Astrocyte (in vitro differentiated cells and primary cell): Measurements from ENCODE around the gene GPR156. TPM values are rescaled to one million over a fixed set of nuclear protein-coding genes. Genes with fewer than 3 reads are reported as not detected.

Source experiments
- DNase-seq: peaks from one replicate; pipeline ENCODE4 v3.0.0-alpha.2; 2010; ENCODE audit warnings: low read depth
- FAIRE-seq: peaks from 2 replicates; lab custom pipeline; 2011; peaks lifted over from hg19 to GRCh38; lab: Jason Lieb, UNC
- H2AFZ ChIP-seq: 2 replicates; pipeline ENCODE4 v1.6.0; 2012; ENCODE audit warnings: low read depth, low read length, inconsistent platforms
- H3K27ac ChIP-seq: 2 replicates; pipeline ENCODE4 v1.5.1; 2011; ENCODE audit warnings: low read depth, low read length, inconsistent platforms
- H3K27me3 ChIP-seq: 2 replicates; pipeline ENCODE4 v1.6.0; 2011; ENCODE audit warnings: low read length, inconsistent platforms; ENCODE audit not compliant: insufficient read depth
- H3K36me3 ChIP-seq: 2 replicates; pipeline ENCODE4 v1.5.1; 2011; ENCODE audit warnings: low read length, inconsistent platforms; ENCODE audit not compliant: insufficient read depth
- H3K4me1 ChIP-seq: 2 replicates; pipeline ENCODE4 v1.5.1; 2011; ENCODE audit warnings: low read length, inconsistent platforms; ENCODE audit not compliant: insufficient read depth
- H3K4me2 ChIP-seq: 2 replicates; pipeline ENCODE4 v1.6.0; 2012; ENCODE audit warnings: low read length, inconsistent platforms
- H3K4me3 ChIP-seq: 2 replicates; pipeline ENCODE4 v1.5.1; 2011; ENCODE audit warnings: low read depth, mild to moderate bottlenecking, low read length, inconsistent platforms; ENCODE audit not compliant: insufficient read depth
- H3K79me2 ChIP-seq: 2 replicates; pipeline ENCODE4 v1.6.0; 2012; ENCODE audit warnings: mild to moderate bottlenecking, low read length, inconsistent platforms; ENCODE audit not compliant: insufficient read depth
- H3K9ac ChIP-seq: 2 replicates; pipeline ENCODE4 v1.6.0; 2012; ENCODE audit warnings: mild to moderate bottlenecking, low read length, inconsistent platforms
- H3K9me3 ChIP-seq: 2 replicates; pipeline ENCODE4 v1.5.1; 2012; ENCODE audit warnings: low read depth, mild to moderate bottlenecking, low read length, inconsistent platforms; ENCODE audit not compliant: insufficient read depth
- H4K20me1 ChIP-seq: 2 replicates; pipeline ENCODE4 v1.6.0; 2012; ENCODE audit warnings: low read length, inconsistent platforms; ENCODE audit not compliant: insufficient read depth
- H3K27ac Mint-ChIP-seq: one replicate; pipeline ENCODE4 v1.8.0; 2021; ENCODE audit warnings: mild to moderate bottlenecking, mixed read lengths; ENCODE audit not compliant: unreplicated experiment
- H3K27me3 Mint-ChIP-seq: one replicate; pipeline ENCODE4 v1.8.0; 2021; ENCODE audit warnings: low read depth, mixed read lengths; ENCODE audit not compliant: unreplicated experiment
- H3K36me3 Mint-ChIP-seq: one replicate; pipeline ENCODE4 v1.8.0; 2021; ENCODE audit warnings: low read depth, mixed read lengths; ENCODE audit not compliant: unreplicated experiment
- H3K4me1 Mint-ChIP-seq: one replicate; pipeline ENCODE4 v1.8.0; 2021; ENCODE audit warnings: low read depth, mixed read lengths; ENCODE audit not compliant: unreplicated experiment
- H3K4me3 Mint-ChIP-seq: one replicate; pipeline ENCODE4 v1.8.0; 2021; ENCODE audit warnings: mild to moderate bottlenecking, moderate library complexity, mixed read lengths; ENCODE audit not compliant: unreplicated experiment
- H3K9me3 Mint-ChIP-seq: one replicate; pipeline ENCODE4 v1.8.0; 2021; ENCODE audit warnings: mild to moderate bottlenecking, mixed read lengths; ENCODE audit not compliant: unreplicated experiment
- EZH2 ChIP-seq: IDR thresholded peaks from 2 replicates; pipeline ENCODE4 v1.6.1; 2012; ENCODE audit warnings: mild to moderate bottlenecking, low read length, inconsistent platforms; ENCODE audit not compliant: insufficient read depth
- total RNA-seq: library from RNA; stranded (reverse); gene quantifications from 2 replicates; pipeline ENCODE4 v1.2.1, GENCODE V29; 2021
- TF ChIP-seq, protein P1 (sequence below): IDR thresholded peaks from 2 replicates; pipeline ENCODE4 v1.5.1; 2011; ENCODE audit warnings: low read depth, mild to moderate bottlenecking, inconsistent platforms, low read length, moderate library complexity; ENCODE audit not compliant: insufficient read depth

GPR156 gene
- total RNA-seq, 1 donor from 2014 or later = 0.39 TPM

DNA sequence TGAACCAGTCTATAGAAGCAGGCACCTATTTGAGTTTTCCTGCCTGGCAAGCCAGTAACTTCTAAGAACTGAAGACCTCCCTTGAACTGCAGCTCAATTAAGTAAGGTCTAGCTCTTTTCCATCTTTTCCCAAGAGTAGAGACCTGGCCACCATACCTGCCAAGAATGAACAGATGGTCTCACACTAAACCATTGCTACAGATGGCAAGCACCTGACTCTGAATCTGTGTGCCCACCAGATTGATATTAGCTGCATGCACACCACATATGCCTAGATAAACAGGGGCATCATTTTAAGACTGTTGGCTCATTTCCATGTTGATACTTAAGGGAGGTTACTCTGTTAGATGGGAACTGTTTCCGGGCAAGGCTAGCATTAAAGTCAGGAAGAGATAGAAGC lies 156.0 kb downstream of the GPR156 start:
- no peak overlapping the region for H3K27ac Mint-ChIP-seq
- FAIRE-seq = no peak

DNA sequence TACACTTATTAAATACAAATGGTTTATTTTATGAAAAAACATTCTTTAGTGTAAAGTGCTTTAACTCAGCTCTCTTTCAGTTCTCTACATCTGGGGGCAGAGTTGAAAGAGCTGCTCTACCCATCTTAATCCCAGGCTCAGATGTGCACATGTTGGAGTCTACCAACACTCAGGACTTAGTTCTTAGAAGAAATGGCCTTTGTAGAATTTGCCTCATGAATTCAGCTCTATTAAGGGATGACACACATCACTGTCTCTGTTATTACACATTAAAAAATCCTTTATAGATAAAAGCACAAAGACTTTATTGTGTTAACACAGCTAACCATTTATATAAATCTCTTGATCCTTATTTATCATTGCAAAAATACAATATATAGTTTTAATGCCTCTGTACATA lies 159.0 kb downstream of the GPR156 start:
- Histone ChIP-seq H3K27me3 (no peaks in the 10 kb centered on the region), H3K9me3 (no peaks in the 10 kb centered on the region), H2AFZ (no peak overlapping the region), H3K27ac (no peak overlapping the region), H4K20me1 (no peaks in the 10 kb centered on the region), H3K4me3 (no peak overlapping the region), H3K4me1 (no peaks in the 10 kb centered on the region), H3K9ac (no peak overlapping the region), H3K4me2 (no peak overlapping the region), H3K36me3 (no peaks in the 10 kb centered on the region), H3K79me2 (no peaks in the 10 kb centered on the region)
- H3K36me3 Mint-ChIP-seq = no peaks in the 10 kb centered on the region
- DNase-seq (no peak), FAIRE-seq (no peak)
- TF ChIP-seq, protein P1, sequence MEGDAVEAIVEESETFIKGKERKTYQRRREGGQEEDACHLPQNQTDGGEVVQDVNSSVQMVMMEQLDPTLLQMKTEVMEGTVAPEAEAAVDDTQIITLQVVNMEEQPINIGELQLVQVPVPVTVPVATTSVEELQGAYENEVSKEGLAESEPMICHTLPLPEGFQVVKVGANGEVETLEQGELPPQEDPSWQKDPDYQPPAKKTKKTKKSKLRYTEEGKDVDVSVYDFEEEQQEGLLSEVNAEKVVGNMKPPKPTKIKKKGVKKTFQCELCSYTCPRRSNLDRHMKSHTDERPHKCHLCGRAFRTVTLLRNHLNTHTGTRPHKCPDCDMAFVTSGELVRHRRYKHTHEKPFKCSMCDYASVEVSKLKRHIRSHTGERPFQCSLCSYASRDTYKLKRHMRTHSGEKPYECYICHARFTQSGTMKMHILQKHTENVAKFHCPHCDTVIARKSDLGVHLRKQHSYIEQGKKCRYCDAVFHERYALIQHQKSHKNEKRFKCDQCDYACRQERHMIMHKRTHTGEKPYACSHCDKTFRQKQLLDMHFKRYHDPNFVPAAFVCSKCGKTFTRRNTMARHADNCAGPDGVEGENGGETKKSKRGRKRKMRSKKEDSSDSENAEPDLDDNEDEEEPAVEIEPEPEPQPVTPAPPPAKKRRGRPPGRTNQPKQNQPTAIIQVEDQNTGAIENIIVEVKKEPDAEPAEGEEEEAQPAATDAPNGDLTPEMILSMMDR = no peak
- TF ChIP-seq EZH2 = no peak
- no peaks in the 10 kb centered on the region for H3K9me3 Mint-ChIP-seq
- no peak overlapping the region for H3K4me3 Mint-ChIP-seq
- no peaks in the 10 kb centered on the region for H3K4me1 Mint-ChIP-seq
- H3K27ac Mint-ChIP-seq = no peak overlapping the region
- H3K27me3 Mint-ChIP-seq = no peaks in the 10 kb centered on the region

More for the DNA sequence above, 156.0 kb downstream of the GPR156 start:
- no peaks in the 10 kb centered on the region for H3K9me3 ChIP-seq
- H3K36me3 ChIP-seq = no peaks in the 10 kb centered on the region
- no peak for DNase-seq
- no peaks in the 10 kb centered on the region for H4K20me1 ChIP-seq
- no peak overlapping the region for H3K9ac ChIP-seq
- Mint-ChIP-seq H3K4me3 (no peak overlapping the region), H3K36me3 (no peaks in the 10 kb centered on the region), H3K27me3 (no peaks in the 10 kb centered on the region), H3K9me3 (no peaks in the 10 kb centered on the region), H3K4me1 (no peaks in the 10 kb centered on the region)
- no peaks in the 10 kb centered on the region for H3K4me1 ChIP-seq
- H3K4me2 ChIP-seq = no peak overlapping the region
- no peaks in the 10 kb centered on the region for H3K27me3 ChIP-seq
- TF ChIP-seq, protein P1 = no peak
- TF ChIP-seq EZH2 = no peak
- H3K79me2 ChIP-seq = no peaks in the 10 kb centered on the region
- no peak overlapping the region for H3K4me3 ChIP-seq
- no peak overlapping the region for H3K27ac ChIP-seq
- H2AFZ ChIP-seq = no peak overlapping the region

DNA sequence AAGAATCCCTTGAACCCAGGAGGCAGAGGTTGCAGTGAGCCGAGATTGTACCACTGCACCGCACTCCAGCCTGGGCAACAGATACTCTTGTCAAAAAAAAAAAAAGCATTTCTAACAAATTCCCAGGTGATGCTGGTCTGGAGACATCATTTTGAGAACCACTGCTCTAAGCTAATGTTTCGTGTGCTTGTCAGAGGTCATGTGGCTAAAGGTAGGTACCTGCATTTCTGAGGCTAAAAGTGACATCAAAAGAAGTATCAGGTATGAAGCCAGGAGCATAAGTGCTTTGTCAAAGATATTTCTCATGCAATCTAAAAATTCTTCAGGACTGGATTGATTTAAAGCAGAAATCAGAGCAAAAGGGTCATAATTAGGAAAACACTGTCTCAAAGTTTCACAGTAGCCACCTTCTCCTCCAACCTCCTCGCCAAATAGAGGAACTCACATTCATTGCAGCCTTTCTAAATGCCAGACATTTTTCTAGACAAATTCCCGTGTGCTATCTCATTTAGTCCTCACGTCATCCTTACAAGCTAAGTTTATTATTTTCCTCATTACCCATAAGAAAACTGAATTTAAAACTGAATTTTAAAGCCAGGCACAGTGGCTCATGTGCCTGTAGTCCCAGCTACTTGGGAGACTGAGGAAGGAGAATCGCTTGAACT lies 165.0 kb downstream of the GPR156 start:
- Mint-ChIP-seq H3K4me3 (no peak overlapping the region), H3K9me3 (peaks cover 5% of the 10 kb centered on the region), H3K4me1 (peaks cover 6% of the 10 kb centered on the region), H3K27me3 (no peaks in the 10 kb centered on the region), H3K36me3 (no peaks in the 10 kb centered on the region), H3K27ac (no peak overlapping the region)
- Histone ChIP-seq H3K9me3 (no peaks in the 10 kb centered on the region), H4K20me1 (no peaks in the 10 kb centered on the region), H3K4me1 (no peaks in the 10 kb centered on the region), H3K36me3 (no peaks in the 10 kb centered on the region), H3K27me3 (no peaks in the 10 kb centered on the region), H3K4me3 (no peak overlapping the region), H2AFZ (no peak overlapping the region), H3K27ac (no peak overlapping the region), H3K4me2 (no peak overlapping the region), H3K9ac (no peak overlapping the region), H3K79me2 (no peaks in the 10 kb centered on the region)
- FAIRE-seq (no peak), DNase-seq (no peak)
- no peak for TF ChIP-seq EZH2
- TF ChIP-seq, protein P1 = no peak
